22Rv1 (cell line): ENCODE data around the gene CYP27A1.
"Not testable (repeated sequence)": the region's sequence is repeated elsewhere in the genome, so short reads cannot be mapped to it uniquely, and the experiment has no call there.

ENCODE experiments used
- H3K27ac ChIP-seq: fragments of 450-650 bp; 2 replicates; pipeline ENCODE4 v1.5.1; 2017
- ZFX ChIP-seq: fragments of 450-650 bp; IDR thresholded peaks from 2 replicates; pipeline ENCODE4 v1.6.1; 2017; ENCODE audit warnings: antibody characterized with exemption, borderline replicate concordance
- TF ChIP-seq, protein P1 (sequence below): fragments of 450-650 bp; IDR thresholded peaks from 2 replicates; pipeline ENCODE4 v1.5.1; 2017; ENCODE audit warnings: mild to moderate bottlenecking

Gene CYP27A1

DNA sequence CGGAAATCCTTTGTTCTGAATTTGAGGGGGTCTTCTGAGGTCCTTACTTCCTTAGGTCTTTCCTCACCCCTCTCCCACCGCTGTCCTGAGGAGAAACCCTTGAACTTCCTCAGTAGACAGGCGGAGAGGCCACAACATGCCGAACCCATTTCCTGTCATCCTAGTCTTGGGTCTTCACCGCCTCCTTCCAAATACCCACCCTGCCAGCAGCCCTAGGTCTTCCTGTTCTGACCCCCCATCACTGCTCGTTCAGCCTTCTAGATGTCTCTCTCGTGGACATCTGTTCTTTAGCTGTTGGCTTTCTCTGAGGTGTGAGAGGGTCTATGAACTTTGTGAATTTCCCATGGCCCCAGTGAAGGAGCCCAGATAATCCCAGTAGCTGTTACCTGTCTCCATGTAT, 27.2 kb upstream of the CYP27A1 start:
- H3K27ac ChIP-seq, result no peak overlapping the region
- TF ChIP-seq, protein P1, sequence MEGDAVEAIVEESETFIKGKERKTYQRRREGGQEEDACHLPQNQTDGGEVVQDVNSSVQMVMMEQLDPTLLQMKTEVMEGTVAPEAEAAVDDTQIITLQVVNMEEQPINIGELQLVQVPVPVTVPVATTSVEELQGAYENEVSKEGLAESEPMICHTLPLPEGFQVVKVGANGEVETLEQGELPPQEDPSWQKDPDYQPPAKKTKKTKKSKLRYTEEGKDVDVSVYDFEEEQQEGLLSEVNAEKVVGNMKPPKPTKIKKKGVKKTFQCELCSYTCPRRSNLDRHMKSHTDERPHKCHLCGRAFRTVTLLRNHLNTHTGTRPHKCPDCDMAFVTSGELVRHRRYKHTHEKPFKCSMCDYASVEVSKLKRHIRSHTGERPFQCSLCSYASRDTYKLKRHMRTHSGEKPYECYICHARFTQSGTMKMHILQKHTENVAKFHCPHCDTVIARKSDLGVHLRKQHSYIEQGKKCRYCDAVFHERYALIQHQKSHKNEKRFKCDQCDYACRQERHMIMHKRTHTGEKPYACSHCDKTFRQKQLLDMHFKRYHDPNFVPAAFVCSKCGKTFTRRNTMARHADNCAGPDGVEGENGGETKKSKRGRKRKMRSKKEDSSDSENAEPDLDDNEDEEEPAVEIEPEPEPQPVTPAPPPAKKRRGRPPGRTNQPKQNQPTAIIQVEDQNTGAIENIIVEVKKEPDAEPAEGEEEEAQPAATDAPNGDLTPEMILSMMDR, result no peak
- no peak for TF ChIP-seq ZFX

GRCh38 chr2:218755198-218755566, 26.8 kb upstream of the CYP27A1 start:
- TF ChIP-seq, protein P1, result no peak
- TF ChIP-seq ZFX, result no peak
- no peak overlapping the region for H3K27ac ChIP-seq

DNA sequence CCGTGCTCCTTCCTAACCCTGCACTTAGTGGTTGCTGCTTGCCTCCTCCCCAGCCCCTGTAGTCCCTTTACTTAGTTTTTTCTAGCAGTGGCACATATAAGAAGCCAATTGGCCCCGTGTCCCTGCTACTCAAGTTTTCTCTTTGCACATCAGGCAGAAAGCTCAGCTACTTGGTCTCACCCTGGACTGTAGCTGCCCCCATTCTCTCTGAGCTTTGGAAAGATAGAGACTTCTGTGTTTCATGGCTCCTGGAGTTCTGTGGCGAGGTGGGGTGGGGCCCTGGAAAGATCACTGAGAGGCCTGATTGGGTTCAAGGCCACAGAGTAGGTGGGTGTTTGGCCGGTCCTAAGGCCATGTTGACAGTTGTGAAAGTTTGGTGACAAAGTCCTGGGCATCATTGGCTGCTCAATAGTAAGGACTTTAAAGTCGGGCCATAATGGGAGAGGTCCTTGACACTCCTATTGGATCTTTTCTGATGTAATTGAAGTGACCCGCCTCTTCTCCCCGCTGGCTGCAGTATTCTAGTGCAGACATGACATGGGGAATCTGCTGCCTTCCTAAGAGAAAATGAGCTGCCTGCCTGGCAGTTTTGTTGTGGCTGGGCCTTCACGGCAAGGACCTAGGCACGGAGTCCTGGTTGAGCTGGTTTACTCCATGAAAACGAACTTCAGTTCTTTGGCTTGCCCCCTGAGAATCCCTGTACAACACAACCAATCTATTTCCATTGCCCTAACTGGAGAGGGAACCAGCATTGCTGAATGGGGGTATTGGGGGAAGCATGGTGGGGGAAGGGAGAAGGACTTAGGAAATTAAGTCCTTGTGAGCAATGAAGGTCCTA, 26.2 kb upstream of the CYP27A1 start:
- no peak overlapping the region for H3K27ac ChIP-seq
- no peak for TF ChIP-seq ZFX
- TF ChIP-seq, protein P1, result no peak

DNA sequence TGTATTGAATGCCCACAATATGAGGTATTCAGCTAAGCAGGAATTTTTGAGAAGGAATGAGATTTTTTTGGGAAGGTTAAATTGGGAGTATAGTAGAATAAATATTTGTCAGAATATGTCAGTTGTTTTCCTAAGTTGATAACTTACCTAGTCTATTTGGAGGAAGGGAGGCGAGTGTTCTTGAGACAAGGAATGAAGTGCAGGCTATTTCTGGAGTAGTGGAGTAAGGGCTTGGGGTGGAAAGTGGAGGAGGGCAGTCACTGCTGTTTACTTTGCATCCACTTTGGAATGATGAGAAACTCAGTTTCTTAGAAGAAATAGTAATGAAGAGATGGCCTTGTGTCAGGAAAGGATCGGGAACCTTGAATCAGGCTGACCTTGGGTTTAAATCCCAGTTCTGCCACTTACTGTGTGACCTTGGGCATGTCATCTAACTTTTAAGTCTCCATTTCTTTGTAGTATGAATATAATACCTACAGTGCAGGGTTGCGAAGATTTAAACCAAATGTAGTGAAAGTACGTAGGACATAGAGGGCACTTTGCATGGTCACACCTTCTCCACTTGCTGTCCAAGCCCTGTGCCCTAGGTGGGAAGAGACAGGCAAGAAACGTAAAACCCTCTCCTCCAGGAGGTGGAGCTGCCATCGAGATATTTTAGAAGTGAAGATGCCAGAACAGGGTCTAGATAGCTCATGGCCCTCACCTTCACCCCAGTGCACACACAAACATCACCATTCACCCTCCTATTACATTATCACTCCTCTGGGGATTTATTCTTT, 25.2 kb upstream of the CYP27A1 start:
- TF ChIP-seq ZFX, result no peak
- TF ChIP-seq, protein P1, result no peak
- no peak overlapping the region for H3K27ac ChIP-seq

GRCh38 chr2:218761795-218762194, 20.2 kb upstream of the CYP27A1 start:
- no peak overlapping the region for H3K27ac ChIP-seq
- no peak for TF ChIP-seq ZFX
- TF ChIP-seq, protein P1, result no peak

GRCh38 chr2:218772759-218773158, 9.2 kb upstream of the CYP27A1 start:
- H3K27ac ChIP-seq, result not testable (repeated sequence)

DNA sequence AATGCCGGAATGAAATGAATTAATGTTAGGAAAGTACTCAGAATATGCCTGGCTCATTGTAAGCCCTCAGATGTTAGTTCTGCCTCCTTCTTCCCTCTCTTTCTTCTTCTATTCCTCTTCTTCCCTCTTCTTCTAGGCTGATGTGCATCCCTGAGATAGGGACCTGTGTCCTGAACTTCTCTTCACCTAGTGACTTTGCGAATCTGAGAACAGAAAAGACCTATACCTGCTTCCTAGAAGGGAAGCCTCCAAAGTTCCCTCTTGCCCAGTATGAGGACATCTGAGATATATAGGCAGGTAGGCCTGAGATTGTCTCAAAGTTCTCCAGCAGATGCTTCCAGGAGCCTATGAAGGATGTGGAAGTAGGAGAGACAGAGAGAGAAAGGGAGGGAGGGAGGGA, 8.1 kb upstream of the CYP27A1 start:
- no peak overlapping the region for H3K27ac ChIP-seq
- no peak for TF ChIP-seq ZFX
- TF ChIP-seq, protein P1, result no peak
